C4-2B (cell line): ENCODE results near the gene ADGRB3.

ENCODE experiments used
- ZFX ChIP-seq: fragments of 450-650 bp; IDR thresholded peaks from 2 replicates; pipeline ENCODE4 v1.6.1; 2017
- TF ChIP-seq, protein P1 (sequence below): fragments of 450-650 bp; conservative IDR thresholded peaks from 2 replicates; pipeline ENCODE4 v1.5.1; 2017; ENCODE audit warnings: mild to moderate bottlenecking

DNA sequence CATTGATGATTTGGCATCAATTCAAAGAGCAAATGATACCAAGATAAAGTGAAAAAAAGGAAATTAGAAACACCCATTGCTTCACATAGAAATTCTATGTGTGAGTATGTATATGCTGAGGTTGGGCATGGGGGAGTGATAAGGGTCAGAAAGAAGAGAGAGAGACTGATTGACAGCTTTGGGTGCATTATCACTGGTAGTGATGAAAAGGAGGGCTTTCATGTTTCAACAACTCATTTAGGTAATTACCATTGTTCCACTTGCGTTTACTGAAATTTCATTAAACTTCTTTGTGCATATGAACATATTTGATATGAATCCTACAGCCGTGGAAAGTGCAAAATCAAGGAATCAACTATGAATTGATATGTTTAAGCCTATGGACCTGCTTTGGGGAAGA is 84.7 kb downstream of the ADGRB3 start:
- no peak for TF ChIP-seq ZFX
- TF ChIP-seq, protein P1, sequence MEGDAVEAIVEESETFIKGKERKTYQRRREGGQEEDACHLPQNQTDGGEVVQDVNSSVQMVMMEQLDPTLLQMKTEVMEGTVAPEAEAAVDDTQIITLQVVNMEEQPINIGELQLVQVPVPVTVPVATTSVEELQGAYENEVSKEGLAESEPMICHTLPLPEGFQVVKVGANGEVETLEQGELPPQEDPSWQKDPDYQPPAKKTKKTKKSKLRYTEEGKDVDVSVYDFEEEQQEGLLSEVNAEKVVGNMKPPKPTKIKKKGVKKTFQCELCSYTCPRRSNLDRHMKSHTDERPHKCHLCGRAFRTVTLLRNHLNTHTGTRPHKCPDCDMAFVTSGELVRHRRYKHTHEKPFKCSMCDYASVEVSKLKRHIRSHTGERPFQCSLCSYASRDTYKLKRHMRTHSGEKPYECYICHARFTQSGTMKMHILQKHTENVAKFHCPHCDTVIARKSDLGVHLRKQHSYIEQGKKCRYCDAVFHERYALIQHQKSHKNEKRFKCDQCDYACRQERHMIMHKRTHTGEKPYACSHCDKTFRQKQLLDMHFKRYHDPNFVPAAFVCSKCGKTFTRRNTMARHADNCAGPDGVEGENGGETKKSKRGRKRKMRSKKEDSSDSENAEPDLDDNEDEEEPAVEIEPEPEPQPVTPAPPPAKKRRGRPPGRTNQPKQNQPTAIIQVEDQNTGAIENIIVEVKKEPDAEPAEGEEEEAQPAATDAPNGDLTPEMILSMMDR = no peak
